Measurements from ENCODE around the gene TXNDC8. TPM values are rescaled to one million over a fixed set of nuclear protein-coding genes. Genes with fewer than 3 reads are reported as not detected.

The TXNDC8 gene
- total RNA-seq, 6 experiments from 2014 or later: not detected

DNA sequence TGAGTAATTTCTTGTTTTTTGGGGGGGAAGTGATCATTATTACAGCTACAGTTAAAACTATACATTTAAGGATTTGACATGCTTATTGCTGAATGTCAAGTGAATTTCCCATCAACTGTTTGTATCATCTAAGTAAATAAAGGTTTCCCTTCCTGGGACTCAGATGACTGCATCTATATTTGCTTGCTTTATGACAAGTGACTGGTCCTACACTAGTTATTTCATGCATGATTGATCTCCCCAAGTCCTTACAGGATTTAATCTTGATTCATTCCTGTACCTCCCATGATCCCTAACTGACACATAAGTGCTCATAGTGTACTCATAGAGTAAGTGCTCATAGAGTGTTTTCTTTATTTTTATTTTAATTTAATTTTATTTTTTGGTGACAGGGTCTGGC lies 2.8 kb downstream of the TXNDC8 start:
- no peaks in the 10 kb centered on the region for H3K9me3 Mint-ChIP-seq
- no peak for DNase-seq
- H3K27me3 Mint-ChIP-seq (ENCODE audit: insufficient read depth): peaks cover 8% of the 10 kb centered on the region
- no peak overlapping the region for H3K4me3 Mint-ChIP-seq
- TF ChIP-seq, protein P1, sequence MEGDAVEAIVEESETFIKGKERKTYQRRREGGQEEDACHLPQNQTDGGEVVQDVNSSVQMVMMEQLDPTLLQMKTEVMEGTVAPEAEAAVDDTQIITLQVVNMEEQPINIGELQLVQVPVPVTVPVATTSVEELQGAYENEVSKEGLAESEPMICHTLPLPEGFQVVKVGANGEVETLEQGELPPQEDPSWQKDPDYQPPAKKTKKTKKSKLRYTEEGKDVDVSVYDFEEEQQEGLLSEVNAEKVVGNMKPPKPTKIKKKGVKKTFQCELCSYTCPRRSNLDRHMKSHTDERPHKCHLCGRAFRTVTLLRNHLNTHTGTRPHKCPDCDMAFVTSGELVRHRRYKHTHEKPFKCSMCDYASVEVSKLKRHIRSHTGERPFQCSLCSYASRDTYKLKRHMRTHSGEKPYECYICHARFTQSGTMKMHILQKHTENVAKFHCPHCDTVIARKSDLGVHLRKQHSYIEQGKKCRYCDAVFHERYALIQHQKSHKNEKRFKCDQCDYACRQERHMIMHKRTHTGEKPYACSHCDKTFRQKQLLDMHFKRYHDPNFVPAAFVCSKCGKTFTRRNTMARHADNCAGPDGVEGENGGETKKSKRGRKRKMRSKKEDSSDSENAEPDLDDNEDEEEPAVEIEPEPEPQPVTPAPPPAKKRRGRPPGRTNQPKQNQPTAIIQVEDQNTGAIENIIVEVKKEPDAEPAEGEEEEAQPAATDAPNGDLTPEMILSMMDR (IDR thresholded peaks at IDR 0.05): no peak
- no peaks in the 10 kb centered on the region for H3K36me3 Mint-ChIP-seq (ENCODE audit: low read depth)
- no peak overlapping the region for H3K27ac Mint-ChIP-seq
- H3K4me1 Mint-ChIP-seq (ENCODE audit: low read depth): peaks cover 10% of the 10 kb centered on the region

DNA sequence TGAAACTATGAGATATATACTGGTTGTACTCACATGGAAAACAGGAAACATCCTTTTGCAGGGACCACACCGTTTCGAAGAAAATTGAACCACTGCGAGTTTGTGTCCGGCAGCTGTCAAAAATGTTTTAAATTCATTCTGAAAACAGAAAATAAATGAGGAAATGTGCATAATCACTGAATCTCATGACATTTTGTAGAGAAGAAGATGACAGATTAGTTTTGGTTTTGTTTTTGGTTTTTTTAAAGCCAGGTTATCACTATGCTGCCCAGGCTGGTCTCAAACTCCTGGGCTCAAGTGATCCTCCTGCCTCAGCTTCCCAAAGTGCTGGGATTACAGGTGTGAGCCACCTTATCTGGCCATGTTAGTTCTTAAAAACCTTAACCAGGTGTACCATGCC lies 3.5 kb downstream of the TXNDC8 start:
- Mint-ChIP-seq H3K27ac (no peak overlapping the region), H3K9me3 (no peaks in the 10 kb centered on the region), H3K36me3 (ENCODE audit: low read depth) (no peaks in the 10 kb centered on the region), H3K4me1 (ENCODE audit: low read depth) (peaks cover 10% of the 10 kb centered on the region), H3K27me3 (ENCODE audit: insufficient read depth) (peaks cover 8% of the 10 kb centered on the region), H3K4me3 (no peak overlapping the region)
- TF ChIP-seq, protein P1 (IDR thresholded peaks at IDR 0.05): no peak
- DNase-seq: no peak

DNA sequence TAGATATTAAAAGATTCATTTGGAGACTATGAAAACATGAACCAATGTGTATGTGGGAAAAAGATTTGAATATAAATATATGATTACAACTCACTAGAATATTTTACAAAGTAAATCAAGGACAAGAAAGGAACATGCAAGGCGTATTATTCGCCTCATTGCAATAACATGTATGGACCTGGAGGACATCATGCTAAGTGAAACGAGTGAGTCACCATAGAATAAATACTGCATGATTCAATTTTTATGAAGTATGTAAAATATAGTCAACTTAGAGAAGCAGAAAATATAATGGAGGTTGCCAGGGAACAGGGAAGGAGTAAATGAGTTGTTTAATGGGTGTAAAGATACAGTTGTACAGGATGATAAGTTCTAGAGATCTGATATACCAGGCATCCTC lies 4.9 kb downstream of the TXNDC8 start:
- Mint-ChIP-seq H3K9me3 (no peaks in the 10 kb centered on the region), H3K4me3 (no peak overlapping the region), H3K27ac (no peak overlapping the region), H3K27me3 (ENCODE audit: insufficient read depth) (peaks cover 15% of the 10 kb centered on the region), H3K4me1 (ENCODE audit: low read depth) (peaks cover 3% of the 10 kb centered on the region), H3K36me3 (ENCODE audit: low read depth) (no peaks in the 10 kb centered on the region)
- TF ChIP-seq, protein P1 (IDR thresholded peaks at IDR 0.05): no peak
- no peak for DNase-seq

DNA sequence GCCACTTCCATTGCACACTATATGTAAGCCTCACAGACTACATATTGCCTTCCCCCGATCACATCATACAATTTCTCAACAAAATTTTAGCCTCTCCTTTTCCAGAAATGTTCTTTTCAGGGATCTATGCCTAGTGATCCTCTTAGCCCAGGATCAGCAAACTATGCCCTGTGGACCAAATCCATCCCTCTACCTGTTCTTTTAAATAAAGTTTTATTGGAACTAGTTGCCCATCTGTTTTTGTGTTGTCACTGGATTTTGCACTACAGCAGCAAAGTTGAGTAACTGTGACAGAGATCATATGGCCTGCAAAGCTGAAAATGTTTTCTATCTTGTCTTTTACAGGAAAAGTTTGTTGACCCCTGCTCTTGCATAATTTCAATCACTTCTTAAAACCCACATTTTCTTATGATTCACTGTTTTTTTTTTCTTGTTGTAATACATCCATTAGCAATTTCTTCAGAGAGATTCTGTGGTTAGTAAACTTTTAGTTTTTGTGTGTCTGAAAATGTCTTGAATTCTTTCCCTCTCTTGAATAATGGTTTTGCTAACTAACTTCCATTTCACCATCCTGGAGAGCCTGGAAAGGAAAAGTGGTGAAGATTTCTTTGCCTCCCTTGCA lies 7.1 kb downstream of the TXNDC8 start:
- Mint-ChIP-seq H3K4me3 (no peak overlapping the region), H3K27me3 (ENCODE audit: insufficient read depth) (peaks cover 15% of the 10 kb centered on the region), H3K4me1 (ENCODE audit: low read depth) (no peaks in the 10 kb centered on the region), H3K27ac (no peak overlapping the region), H3K36me3 (ENCODE audit: low read depth) (no peaks in the 10 kb centered on the region), H3K9me3 (no peaks in the 10 kb centered on the region)
- DNase-seq: peak; percentile 4
- TF ChIP-seq, protein P1 (IDR thresholded peaks at IDR 0.05): no peak

DNA sequence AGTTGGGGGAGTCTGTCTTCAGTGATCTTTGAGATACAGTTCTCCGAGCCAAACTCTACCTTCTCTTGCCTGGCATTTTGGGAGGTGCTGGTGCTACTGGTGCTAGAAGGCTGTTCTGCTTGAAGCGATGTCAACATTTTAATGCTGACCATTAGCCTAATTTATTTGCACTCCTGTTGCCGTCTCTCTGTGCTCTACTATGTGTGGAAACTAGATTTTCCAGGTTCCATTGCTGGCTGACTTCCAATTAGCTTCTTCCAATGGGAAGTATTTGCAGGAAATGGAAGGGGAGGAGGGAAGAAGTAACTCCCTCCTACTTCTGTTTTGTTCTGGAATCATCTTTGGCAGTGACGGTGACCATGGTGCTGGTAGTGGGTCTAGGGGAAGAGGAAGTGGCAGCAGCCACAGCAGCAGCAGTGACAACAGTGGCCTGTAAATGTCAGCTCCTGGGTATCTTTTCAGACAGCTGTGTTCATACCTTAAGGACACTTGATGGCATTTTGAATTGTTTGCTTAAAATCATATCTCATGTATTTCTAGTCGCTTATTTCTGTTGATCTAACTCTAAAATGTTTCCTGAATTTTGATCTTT lies 7.9 kb downstream of the TXNDC8 start:
- Mint-ChIP-seq H3K4me1 (ENCODE audit: low read depth) (no peaks in the 10 kb centered on the region), H3K4me3 (no peak overlapping the region), H3K27me3 (ENCODE audit: insufficient read depth) (peaks cover 15% of the 10 kb centered on the region), H3K9me3 (no peaks in the 10 kb centered on the region), H3K27ac (no peak overlapping the region), H3K36me3 (ENCODE audit: low read depth) (no peaks in the 10 kb centered on the region)
- no peak for DNase-seq
- TF ChIP-seq, protein P1 (IDR thresholded peaks at IDR 0.05): no peak

Data from HFFc6 (cell line).